22Rv1 (cell line): ENCODE data around the gene PC.

ENCODE experiments used
- ZFX ChIP-seq: fragments of 450-650 bp; IDR thresholded peaks from 2 replicates; pipeline ENCODE4 v1.6.1; 2017; ENCODE audit warnings: antibody characterized with exemption, borderline replicate concordance
- TF ChIP-seq, protein P1 (sequence below): fragments of 450-650 bp; IDR thresholded peaks from 2 replicates; pipeline ENCODE4 v1.5.1; 2017; ENCODE audit warnings: mild to moderate bottlenecking

DNA sequence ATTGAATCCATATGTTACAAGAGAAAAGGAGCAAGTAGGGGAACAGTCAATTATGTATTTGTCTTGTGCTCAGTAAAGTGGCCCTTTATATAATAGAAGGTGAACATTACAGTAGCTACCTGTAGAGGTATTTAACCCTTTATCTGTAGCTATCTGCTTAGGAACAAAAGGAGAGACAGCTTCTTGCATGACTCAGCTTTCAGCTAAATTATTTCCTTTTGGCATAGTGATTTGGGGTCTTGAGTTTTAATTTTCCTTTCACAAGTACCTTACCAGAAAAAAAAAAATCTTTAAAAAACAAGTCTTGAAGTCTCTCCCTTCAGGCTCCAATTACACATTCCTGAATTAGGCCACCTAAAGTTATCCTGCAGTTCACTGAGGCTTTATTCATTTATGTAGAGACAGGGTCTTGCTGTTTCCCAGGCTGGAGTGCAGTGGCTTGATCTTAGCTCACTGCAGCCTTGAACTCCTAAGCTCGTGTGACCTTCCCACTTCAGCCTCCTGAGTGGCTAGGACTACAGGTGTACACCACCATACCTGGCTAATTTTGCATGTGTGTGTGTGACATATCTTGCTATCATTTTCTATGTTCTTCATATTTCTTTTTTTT is 147.5 kb downstream of the PC start:
- TF ChIP-seq, protein P1, sequence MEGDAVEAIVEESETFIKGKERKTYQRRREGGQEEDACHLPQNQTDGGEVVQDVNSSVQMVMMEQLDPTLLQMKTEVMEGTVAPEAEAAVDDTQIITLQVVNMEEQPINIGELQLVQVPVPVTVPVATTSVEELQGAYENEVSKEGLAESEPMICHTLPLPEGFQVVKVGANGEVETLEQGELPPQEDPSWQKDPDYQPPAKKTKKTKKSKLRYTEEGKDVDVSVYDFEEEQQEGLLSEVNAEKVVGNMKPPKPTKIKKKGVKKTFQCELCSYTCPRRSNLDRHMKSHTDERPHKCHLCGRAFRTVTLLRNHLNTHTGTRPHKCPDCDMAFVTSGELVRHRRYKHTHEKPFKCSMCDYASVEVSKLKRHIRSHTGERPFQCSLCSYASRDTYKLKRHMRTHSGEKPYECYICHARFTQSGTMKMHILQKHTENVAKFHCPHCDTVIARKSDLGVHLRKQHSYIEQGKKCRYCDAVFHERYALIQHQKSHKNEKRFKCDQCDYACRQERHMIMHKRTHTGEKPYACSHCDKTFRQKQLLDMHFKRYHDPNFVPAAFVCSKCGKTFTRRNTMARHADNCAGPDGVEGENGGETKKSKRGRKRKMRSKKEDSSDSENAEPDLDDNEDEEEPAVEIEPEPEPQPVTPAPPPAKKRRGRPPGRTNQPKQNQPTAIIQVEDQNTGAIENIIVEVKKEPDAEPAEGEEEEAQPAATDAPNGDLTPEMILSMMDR, result no peak
- no peak for TF ChIP-seq ZFX
